22Rv1 (cell line): Measurements from ENCODE around the gene DCLK1.

ENCODE experiments used
- H3K27ac ChIP-seq: fragments of 450-650 bp; 2 replicates; pipeline ENCODE4 v1.5.1; 2017
- CTCF ChIP-seq: fragments of 450-650 bp; IDR thresholded peaks from 2 replicates; pipeline ENCODE4 v1.5.1; 2017; ENCODE audit warnings: mild to moderate bottlenecking
- ZFX ChIP-seq: fragments of 450-650 bp; IDR thresholded peaks from 2 replicates; pipeline ENCODE4 v1.6.1; 2017; ENCODE audit warnings: antibody characterized with exemption, borderline replicate concordance

The DCLK1 gene

GRCh38 chr13:35849256-35849644, 281.9 kb downstream of the DCLK1 start:
- TF ChIP-seq ZFX: no peak
- no peak for TF ChIP-seq CTCF
- H3K27ac ChIP-seq: no peak overlapping the region

- no peak overlapping the region for H3K27ac ChIP-seq
- no peak for TF ChIP-seq ZFX
- TF ChIP-seq CTCF: no peak
Observed at GRCh38 chr13:35848336-35849255, 282.6 kb downstream of the DCLK1 start.

- TF ChIP-seq ZFX: no peak
- no peak for TF ChIP-seq CTCF
- no peak overlapping the region for H3K27ac ChIP-seq
Observed at GRCh38 chr13:35843272-35843671, 287.9 kb downstream of the DCLK1 start.

- TF ChIP-seq ZFX (no peak), CTCF (peak; percentile 20; the same call in 1 of the 2 replicates)
- H3K27ac ChIP-seq: no peak overlapping the region
Observed at GRCh38 chr13:35841060-35841521, 290.1 kb downstream of the DCLK1 start.

GRCh38 chr13:35839806-35840205, 291.4 kb downstream of the DCLK1 start:
- H3K27ac ChIP-seq: no peak overlapping the region
- TF ChIP-seq CTCF: no peak
- TF ChIP-seq ZFX: no peak

GRCh38 chr13:35838356-35838755, 292.8 kb downstream of the DCLK1 start:
- no peak for TF ChIP-seq ZFX
- no peak for TF ChIP-seq CTCF
- no peak overlapping the region for H3K27ac ChIP-seq

GRCh38 chr13:35836446-35836845, 294.7 kb downstream of the DCLK1 start:
- TF ChIP-seq ZFX (no peak), CTCF (no peak)
- H3K27ac ChIP-seq: no peak overlapping the region
